Measurements from ENCODE around the gene MAP3K1.

DNA sequence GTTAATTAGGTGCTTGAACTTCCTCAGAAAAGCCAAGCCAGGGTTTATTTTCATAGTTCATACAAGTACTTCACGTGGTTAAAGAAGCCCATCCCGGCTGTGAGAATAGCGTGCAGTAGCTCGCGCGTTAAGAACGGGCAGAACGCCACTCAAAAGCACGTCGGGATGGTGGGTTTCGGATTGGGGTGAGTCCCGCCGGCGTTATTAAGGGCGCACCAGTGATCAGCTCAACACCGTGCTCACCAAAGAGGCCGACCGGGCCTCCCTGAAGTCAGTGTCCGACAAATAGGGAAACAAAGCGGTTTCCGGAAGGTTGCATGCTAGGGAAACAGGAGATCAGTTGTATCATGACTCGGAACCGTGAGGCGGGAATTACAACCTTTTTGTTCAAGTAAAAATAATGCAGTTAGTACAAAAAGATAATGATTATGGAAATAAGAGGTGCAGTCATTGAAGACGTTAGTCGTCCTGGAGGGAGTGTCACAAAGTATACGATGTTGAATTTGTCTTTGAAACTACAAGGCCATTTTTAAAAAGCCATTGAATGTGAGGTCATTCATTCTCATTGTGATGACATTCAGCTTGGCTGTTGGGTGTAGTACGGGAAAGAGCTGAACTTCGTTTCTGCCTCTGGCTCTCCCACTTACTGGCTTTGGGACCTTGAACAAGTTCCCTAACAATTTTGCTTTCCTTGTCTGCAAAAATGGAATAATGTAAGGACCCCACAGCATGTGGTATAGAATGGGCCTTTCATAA, 95.0 kb downstream of the MAP3K1 start:
- TF ChIP-seq CTCF (IDR thresholded peaks at IDR 0.05) (no peak), POLR2A (IDR thresholded peaks at IDR 0.05) (no peak)
